Measurements from ENCODE around the gene IER5. TPM values are rescaled to one million over a fixed set of nuclear protein-coding genes. Genes with fewer than 3 reads are reported as not detected.

The IER5 gene
- polyA plus RNA-seq, 1 of the 3 experiments (the other 2 are of a cell fraction) = 52.9 TPM

DNA sequence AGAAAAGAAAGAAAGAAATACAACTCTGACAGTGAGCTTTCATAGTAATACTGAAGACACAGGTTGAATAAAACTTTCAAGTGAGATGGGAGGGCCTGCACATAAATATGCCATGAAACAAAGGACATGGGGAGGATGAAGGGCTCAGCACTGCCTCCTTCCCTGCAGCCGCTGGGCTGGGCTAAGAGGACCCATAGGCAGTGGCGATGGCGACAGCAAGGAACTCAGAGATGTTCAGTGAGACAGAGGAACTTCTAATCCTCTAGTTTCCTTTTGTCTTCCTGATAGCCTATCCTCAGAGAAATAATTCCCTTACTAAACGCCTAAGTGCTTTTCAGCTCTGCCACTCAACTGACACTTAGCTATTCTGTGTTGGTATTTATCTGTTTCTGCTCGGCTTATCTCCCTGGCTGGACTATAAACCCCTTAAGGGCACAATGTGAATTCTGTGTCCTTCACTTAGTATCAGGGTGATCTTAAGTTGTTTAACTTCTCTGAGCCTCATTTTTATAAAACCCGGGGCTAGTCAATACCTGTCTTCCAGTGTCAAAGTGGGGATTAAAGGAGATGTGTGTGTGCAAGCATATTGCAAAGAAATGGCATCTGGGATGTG is 24.4 kb upstream of the IER5 start:
- H3K9me3 ChIP-seq = no peaks in the 10 kb centered on the region
- H3K27ac ChIP-seq (ENCODE audit: low read depth in 2 of 2, low read length in 1 of 2) = no peak overlapping the region
- H3K79me2 ChIP-seq (ENCODE audit: insufficient read depth) = no peaks in the 10 kb centered on the region
- no peak overlapping the region for H2AFZ ChIP-seq (ENCODE audit: low read depth)
- H3K9me2 ChIP-seq = no peaks in the 10 kb centered on the region
- CTCF ChIA-PET = interaction anchor here (0.9 to 4.1 kb wide), 3 partner anchors 15 to 182 kb away, joined by 3 to 13 read pairs (median 6); no protein-coding TSS in a partner anchor
- H3K4me3 ChIP-seq (ENCODE audit: low read depth in 2 of 2, low read length in 1 of 2) = no peak overlapping the region
- H3K27me3 ChIP-seq (ENCODE audit: insufficient read depth) = no peaks in the 10 kb centered on the region
- TF ChIP-seq, protein P1, sequence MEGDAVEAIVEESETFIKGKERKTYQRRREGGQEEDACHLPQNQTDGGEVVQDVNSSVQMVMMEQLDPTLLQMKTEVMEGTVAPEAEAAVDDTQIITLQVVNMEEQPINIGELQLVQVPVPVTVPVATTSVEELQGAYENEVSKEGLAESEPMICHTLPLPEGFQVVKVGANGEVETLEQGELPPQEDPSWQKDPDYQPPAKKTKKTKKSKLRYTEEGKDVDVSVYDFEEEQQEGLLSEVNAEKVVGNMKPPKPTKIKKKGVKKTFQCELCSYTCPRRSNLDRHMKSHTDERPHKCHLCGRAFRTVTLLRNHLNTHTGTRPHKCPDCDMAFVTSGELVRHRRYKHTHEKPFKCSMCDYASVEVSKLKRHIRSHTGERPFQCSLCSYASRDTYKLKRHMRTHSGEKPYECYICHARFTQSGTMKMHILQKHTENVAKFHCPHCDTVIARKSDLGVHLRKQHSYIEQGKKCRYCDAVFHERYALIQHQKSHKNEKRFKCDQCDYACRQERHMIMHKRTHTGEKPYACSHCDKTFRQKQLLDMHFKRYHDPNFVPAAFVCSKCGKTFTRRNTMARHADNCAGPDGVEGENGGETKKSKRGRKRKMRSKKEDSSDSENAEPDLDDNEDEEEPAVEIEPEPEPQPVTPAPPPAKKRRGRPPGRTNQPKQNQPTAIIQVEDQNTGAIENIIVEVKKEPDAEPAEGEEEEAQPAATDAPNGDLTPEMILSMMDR (IDR thresholded peaks at IDR 0.05) = no peak
- TF ChIP-seq RXRA (IDR thresholded peaks at IDR 0.05; ENCODE audit: borderline replicate concordance, low read depth) (no peak), PBX3 (IDR thresholded peaks at IDR 0.05) (no peak), NRF1 (IDR thresholded peaks at IDR 0.05; ENCODE audit: low read depth, low read length) (no peak), TAF1 (IDR thresholded peaks at IDR 0.05; ENCODE audit: borderline replicate concordance, low read depth, low read length) (no peak), RFX5 (IDR thresholded peaks at IDR 0.05; ENCODE audit: low read length) (no peak), POLR2AphosphoS5 (IDR thresholded peaks at IDR 0.05; ENCODE audit: low read depth, low read length) (no peak)
- peak; percentile 48 for DNase-seq
- no peak overlapping the region for H3K9ac ChIP-seq
- no peak overlapping the region for H3K4me2 ChIP-seq
- peaks cover 0 to 6% of the 10 kb centered on the region in 2 experiments; a peak in 2 of 4 replicates for H3K4me1 ChIP-seq (ENCODE audit: control insufficient read depth in 1 of 2, insufficient read depth in 2 of 2, low read depth in 1 of 2, low read length in 1 of 2)
- WGBS (ENCODE audit: low lambda C conversion rate) = 76% methylated on average over 6 of the region's 6 CpGs
- no peaks in the 10 kb centered on the region for H3K36me3 ChIP-seq (replicated peaks in 1 of 2; ENCODE audit: control insufficient read depth in 1 of 2, insufficient read depth in 2 of 2, low read length in 1 of 2)
- POLR2A ChIA-PET = no interaction called here
- no peaks in the 10 kb centered on the region for H3F3A ChIP-seq (replicated peaks; ENCODE audit: insufficient read depth)
- no peaks in the 10 kb centered on the region for H4K20me1 ChIP-seq (ENCODE audit: insufficient read depth)

DNA sequence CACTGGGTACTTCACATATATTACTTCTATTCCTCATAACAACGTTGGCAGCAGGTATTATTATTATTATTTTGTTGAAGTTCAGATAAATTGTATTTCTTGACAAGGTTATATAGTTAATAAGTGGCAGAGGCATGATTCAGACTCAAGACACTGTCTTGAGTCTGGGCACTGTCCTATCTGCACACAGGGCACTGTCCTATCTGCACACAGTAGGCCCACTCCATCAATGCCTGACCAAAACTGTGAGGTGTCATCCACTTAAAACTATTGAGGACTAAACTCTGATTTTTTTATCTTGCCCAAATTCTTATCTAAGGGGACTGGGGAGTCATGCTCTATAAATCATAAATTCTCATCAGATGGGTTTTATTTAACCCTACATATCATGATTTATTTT is 23.8 kb upstream of the IER5 start:
- DNase-seq = no peak
- Histone ChIP-seq H3K4me1 (ENCODE audit: control insufficient read depth in 1 of 2, insufficient read depth in 2 of 2, low read depth in 1 of 2, low read length in 1 of 2) (peaks cover 0 to 6% of the 10 kb centered on the region in 2 experiments; a peak in 2 of 4 replicates), H3K79me2 (ENCODE audit: insufficient read depth) (no peaks in the 10 kb centered on the region), H3K27ac (ENCODE audit: low read depth in 2 of 2, low read length in 1 of 2) (no peak overlapping the region), H3K36me3 (replicated peaks in 1 of 2; ENCODE audit: control insufficient read depth in 1 of 2, insufficient read depth in 2 of 2, low read length in 1 of 2) (no peaks in the 10 kb centered on the region), H3K4me2 (no peak overlapping the region), H3K4me3 (ENCODE audit: low read depth in 2 of 2, low read length in 1 of 2) (no peak overlapping the region), H2AFZ (ENCODE audit: low read depth) (no peak overlapping the region), H3K9ac (no peak overlapping the region), H3K9me2 (no peaks in the 10 kb centered on the region), H3F3A (replicated peaks; ENCODE audit: insufficient read depth) (no peaks in the 10 kb centered on the region), H3K9me3 (no peaks in the 10 kb centered on the region), H4K20me1 (ENCODE audit: insufficient read depth) (no peaks in the 10 kb centered on the region), H3K27me3 (ENCODE audit: insufficient read depth) (no peaks in the 10 kb centered on the region)
- TF ChIP-seq NFIC (IDR thresholded peaks at IDR 0.05; ENCODE audit: borderline replicate concordance) = no peak
- no peak for TF ChIP-seq RXRA (IDR thresholded peaks at IDR 0.05; ENCODE audit: borderline replicate concordance, low read depth)
- TF ChIP-seq, protein P2, sequence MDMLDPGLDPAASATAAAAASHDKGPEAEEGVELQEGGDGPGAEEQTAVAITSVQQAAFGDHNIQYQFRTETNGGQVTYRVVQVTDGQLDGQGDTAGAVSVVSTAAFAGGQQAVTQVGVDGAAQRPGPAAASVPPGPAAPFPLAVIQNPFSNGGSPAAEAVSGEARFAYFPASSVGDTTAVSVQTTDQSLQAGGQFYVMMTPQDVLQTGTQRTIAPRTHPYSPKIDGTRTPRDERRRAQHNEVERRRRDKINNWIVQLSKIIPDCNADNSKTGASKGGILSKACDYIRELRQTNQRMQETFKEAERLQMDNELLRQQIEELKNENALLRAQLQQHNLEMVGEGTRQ (IDR thresholded peaks at IDR 0.05; ENCODE audit: borderline replicate concordance, low read depth, low read length) = no peak
- no peak for TF ChIP-seq FOSL2 (IDR thresholded peaks at IDR 0.05; ENCODE audit: borderline replicate concordance, low read depth)
- TF ChIP-seq YY1 (IDR thresholded peaks at IDR 0.05; ENCODE audit: low read depth) = no peak
- TF ChIP-seq EP300 (IDR thresholded peaks at IDR 0.05; ENCODE audit: borderline replicate concordance in 1 of 2, low read depth in 1 of 2, low read length in 1 of 2) = no peak
- no peak for TF ChIP-seq TCF12 (IDR thresholded peaks at IDR 0.05)
- TF ChIP-seq MXI1 (IDR thresholded peaks at IDR 0.05; ENCODE audit: low read depth, low read length) = no peak
- TF ChIP-seq RFX5 (IDR thresholded peaks at IDR 0.05; ENCODE audit: low read length) = no peak
- no peak for TF ChIP-seq TEAD4 (IDR thresholded peaks at IDR 0.05; ENCODE audit: borderline replicate concordance, insufficient read depth)
- TF ChIP-seq PBX3 (IDR thresholded peaks at IDR 0.05) = no peak
- no peak for TF ChIP-seq NRF1 (IDR thresholded peaks at IDR 0.05; ENCODE audit: low read depth, low read length)
- TF ChIP-seq, protein P3, sequence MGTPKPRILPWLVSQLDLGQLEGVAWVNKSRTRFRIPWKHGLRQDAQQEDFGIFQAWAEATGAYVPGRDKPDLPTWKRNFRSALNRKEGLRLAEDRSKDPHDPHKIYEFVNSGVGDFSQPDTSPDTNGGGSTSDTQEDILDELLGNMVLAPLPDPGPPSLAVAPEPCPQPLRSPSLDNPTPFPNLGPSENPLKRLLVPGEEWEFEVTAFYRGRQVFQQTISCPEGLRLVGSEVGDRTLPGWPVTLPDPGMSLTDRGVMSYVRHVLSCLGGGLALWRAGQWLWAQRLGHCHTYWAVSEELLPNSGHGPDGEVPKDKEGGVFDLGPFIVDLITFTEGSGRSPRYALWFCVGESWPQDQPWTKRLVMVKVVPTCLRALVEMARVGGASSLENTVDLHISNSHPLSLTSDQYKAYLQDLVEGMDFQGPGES (IDR thresholded peaks at IDR 0.05; ENCODE audit: low read depth, low read length) = no peak
- no peak for TF ChIP-seq FOXJ3 (CRISPR knock-in tag; IDR thresholded peaks at IDR 0.05)
- TF ChIP-seq, protein P1 (IDR thresholded peaks at IDR 0.05) = no peak
- no peak for TF ChIP-seq RCOR1 (IDR thresholded peaks at IDR 0.05; ENCODE audit: low read length)
- CTCF ChIA-PET = no interaction called here
- POLR2A ChIA-PET = no interaction called here
- WGBS (ENCODE audit: low lambda C conversion rate) = 65% methylated on average over 1 of the region's 1 CpG
